ENCODE measurements around the gene POLRMT.

Gene POLRMT

GRCh38 chr19:570251-570686, 63.1 kb downstream of the POLRMT start:
- TF ChIP-seq, protein P1, sequence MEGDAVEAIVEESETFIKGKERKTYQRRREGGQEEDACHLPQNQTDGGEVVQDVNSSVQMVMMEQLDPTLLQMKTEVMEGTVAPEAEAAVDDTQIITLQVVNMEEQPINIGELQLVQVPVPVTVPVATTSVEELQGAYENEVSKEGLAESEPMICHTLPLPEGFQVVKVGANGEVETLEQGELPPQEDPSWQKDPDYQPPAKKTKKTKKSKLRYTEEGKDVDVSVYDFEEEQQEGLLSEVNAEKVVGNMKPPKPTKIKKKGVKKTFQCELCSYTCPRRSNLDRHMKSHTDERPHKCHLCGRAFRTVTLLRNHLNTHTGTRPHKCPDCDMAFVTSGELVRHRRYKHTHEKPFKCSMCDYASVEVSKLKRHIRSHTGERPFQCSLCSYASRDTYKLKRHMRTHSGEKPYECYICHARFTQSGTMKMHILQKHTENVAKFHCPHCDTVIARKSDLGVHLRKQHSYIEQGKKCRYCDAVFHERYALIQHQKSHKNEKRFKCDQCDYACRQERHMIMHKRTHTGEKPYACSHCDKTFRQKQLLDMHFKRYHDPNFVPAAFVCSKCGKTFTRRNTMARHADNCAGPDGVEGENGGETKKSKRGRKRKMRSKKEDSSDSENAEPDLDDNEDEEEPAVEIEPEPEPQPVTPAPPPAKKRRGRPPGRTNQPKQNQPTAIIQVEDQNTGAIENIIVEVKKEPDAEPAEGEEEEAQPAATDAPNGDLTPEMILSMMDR (conservative IDR thresholded peaks at IDR 0.05; ENCODE audit: low read length) = no peak
- no peak for DNase-seq (ENCODE audit: low read depth)
- no peak overlapping the region for H3K4me3 ChIP-seq (ENCODE audit: low read length)

- no peak for DNase-seq (ENCODE audit: low read depth)
- TF ChIP-seq, protein P1 (conservative IDR thresholded peaks at IDR 0.05; ENCODE audit: low read length) = no peak
- no peak overlapping the region for H3K4me3 ChIP-seq (ENCODE audit: low read length)
Observed at GRCh38 chr19:567296-567900, 65.9 kb downstream of the POLRMT start.

All from AG10803 (cell line).